Embryonic facial prominence (tissue), 1 donor: ENCODE results near the gene THSD7A.

Source experiments
- DNase-seq: peaks from one replicate; pipeline ENCODE4 v3.0.0-alpha.2; 2016; ENCODE audit errors: extremely low spot score

The THSD7A gene

GRCh38 chr7:11332186-11332864, 499.7 kb downstream of the THSD7A start:
- DNase-seq: no peak

- DNase-seq: no peak
These were observed 500.6 kb downstream of the THSD7A start for GRCh38 chr7:11331128-11332102.

GRCh38 chr7:11330717-11331116, 501.3 kb downstream of the THSD7A start:
- DNase-seq: no peak

- no peak for DNase-seq
These were observed 501.8 kb downstream of the THSD7A start for GRCh38 chr7:11330208-11330607.

- no peak for DNase-seq
These were observed 502.4 kb downstream of the THSD7A start for GRCh38 chr7:11329626-11330025.

GRCh38 chr7:11328309-11328708, 503.7 kb downstream of the THSD7A start:
- no peak for DNase-seq

- no peak for DNase-seq
These were observed 504.4 kb downstream of the THSD7A start for GRCh38 chr7:11327633-11328032.
